Activated CD8-positive, alpha-beta memory T cell treated with anti-CD3 and anti-CD28 coated beads, Interleukin-2, amount 50 U/mL, for 4 hours (primary cell): Measurements from ENCODE around the gene GCNT2.
"Not testable (repeated sequence)": the region's sequence is repeated elsewhere in the genome, so short reads cannot be mapped to it uniquely, and the experiment has no call there.

Experiments
- DNase-seq: peaks from one replicate; pipeline ENCODE4 v3.0.0-alpha.2; 2020

Gene GCNT2

GRCh38 chr6:10516953-10517352 is 4.2 kb upstream of the GCNT2 start:
- DNase-seq: no peak

- DNase-seq: no peak
These were observed 2.4 kb upstream of the GCNT2 start for GRCh38 chr6:10518557-10519407.

GRCh38 chr6:10519408-10519697 is 1.8 kb upstream of the GCNT2 start:
- DNase-seq: not testable (repeated sequence)

- no peak for DNase-seq
These were observed 683 bp upstream of the GCNT2 start for GRCh38 chr6:10520468-10520867.

GRCh38 chr6:10522929-10523573 is 1.9 kb downstream of the GCNT2 start:
- DNase-seq: no peak

- no peak for DNase-seq
These were observed 5.0 kb downstream of the GCNT2 start for GRCh38 chr6:10526156-10526555.

- no peak for DNase-seq
These were observed 7.2 kb downstream of the GCNT2 start for GRCh38 chr6:10528158-10528981.

GRCh38 chr6:10529231-10529801 is 8.2 kb downstream of the GCNT2 start:
- DNase-seq: no peak

GRCh38 chr6:10529828-10530374 is 8.8 kb downstream of the GCNT2 start:
- DNase-seq: not testable (repeated sequence)

- no peak for DNase-seq
These were observed 10.4 kb downstream of the GCNT2 start for GRCh38 chr6:10531503-10531902.

- no peak for DNase-seq
These were observed 10.8 kb downstream of the GCNT2 start for GRCh38 chr6:10531942-10532341.

- no peak for DNase-seq
These were observed 11.2 kb downstream of the GCNT2 start for GRCh38 chr6:10532392-10532791.

GRCh38 chr6:10534419-10534762 is 13.2 kb downstream of the GCNT2 start:
- no peak for DNase-seq

GRCh38 chr6:10535193-10535592 is 14.0 kb downstream of the GCNT2 start:
- no peak for DNase-seq

- no peak for DNase-seq
These were observed 16.6 kb downstream of the GCNT2 start for GRCh38 chr6:10537726-10538125.

- no peak for DNase-seq
These were observed 19.1 kb downstream of the GCNT2 start for GRCh38 chr6:10540073-10540746.

GRCh38 chr6:10541591-10541990 is 20.4 kb downstream of the GCNT2 start:
- DNase-seq: no peak

- no peak for DNase-seq
These were observed 21.1 kb downstream of the GCNT2 start for GRCh38 chr6:10542213-10542612.

GRCh38 chr6:10543488-10543887 is 22.3 kb downstream of the GCNT2 start:
- DNase-seq: no peak

GRCh38 chr6:10545482-10545881 is 24.3 kb downstream of the GCNT2 start:
- DNase-seq: no peak

GRCh38 chr6:10547809-10548208 is 26.7 kb downstream of the GCNT2 start:
- no peak for DNase-seq

- DNase-seq: no peak
These were observed 29.6 kb downstream of the GCNT2 start for GRCh38 chr6:10550764-10551163.
